Esophagus muscularis mucosa (tissue), 4 donors: Measurements from ENCODE around the gene PHOSPHO2. TPM values are rescaled to one million over a fixed set of nuclear protein-coding genes. Genes with fewer than 3 reads are reported as not detected.

Experiments
- DNase-seq: peaks from one replicate; pipeline ENCODE4 v3.0.0-alpha.2; 2017; ENCODE audit errors: extremely low spot score
- H3K27ac ChIP-seq, 4 donors: fragments of 200-600 bp; sonication (generic); replicated peaks in 1 of 4; 1 replicate in 3 of 4; 2 replicates in 1 of 4; pipeline ENCODE4 v1.5.1; 2016 to 2019; ENCODE audit warnings: mild to moderate bottlenecking in 1 of 4
- H3K27me3 ChIP-seq, 4 donors: fragments of 200-600 bp; sonication (generic); one replicate each; pipeline versions ENCODE4 v1.5.1 to v1.6.0; 2016 to 2019
- H3K36me3 ChIP-seq, 4 donors: fragments of 200-600 bp; sonication (generic); one replicate each; pipeline ENCODE4 v1.5.1; 2016 to 2019
- H3K4me1 ChIP-seq, 4 donors: fragments of 200-600 bp; sonication (generic); one replicate each; pipeline ENCODE4 v1.5.1; 2016 to 2019
- H3K4me3 ChIP-seq, 4 donors: fragments of 200-600 bp; sonication (generic); 1 replicate in 2 of 4; 2 replicates in 2 of 4; pipeline ENCODE4 v1.5.1; 2016 to 2019; ENCODE audit warnings: mild to moderate bottlenecking in 4 of 4, moderate library complexity in 1 of 4
- H3K9me3 ChIP-seq, 4 donors: fragments of 200-600 bp; sonication (generic); 1 replicate in 3 of 4; 2 replicates in 1 of 4; pipeline ENCODE4 v1.5.1; 2016 to 2019
- CTCF ChIP-seq, 3 experiments: fragments of 200-600 bp in 2 of 3; fragments of 450-650 bp in 1 of 3; sonication (generic) in 2 of 3; IDR thresholded peaks; one replicate each; pipeline ENCODE4 v1.5.1; 2017 to 2019; ENCODE audit warnings: antibody characterized with exemption in 3 of 3, mild to moderate bottlenecking in 2 of 3, moderate library complexity in 1 of 3
- EP300 ChIP-seq: sonication (generic); formaldehyde crosslinking; IDR thresholded peaks from one replicate; pipeline ENCODE4 v1.6.1; 2017; ENCODE audit warnings: antibody characterized with exemption
- POLR2A ChIP-seq: fragments of 450-650 bp; IDR thresholded peaks from one replicate; pipeline ENCODE4 v1.6.1; 2017; ENCODE audit warnings: antibody characterized with exemption, moderate library complexity, mild to moderate bottlenecking, low read depth
- POLR2AphosphoS5 ChIP-seq, 2 donors: sonication (generic); formaldehyde crosslinking; IDR thresholded peaks; one replicate each; pipeline ENCODE4 v1.6.1; 2017; ENCODE audit warnings: antibody characterized with exemption in 2 of 2
- whole genome bisulfite sequencing: methylation state at CpG from one replicate; pipeline ENCODE4 v1.1.5; 2018; 5-methylcytosine and 5-hydroxymethylcytosine counted together
- intact Hi-C: fragments of 100-400 bp; cut with DNase I; formaldehyde crosslinking; loops from one replicate; pipeline ENCODE4 v1.15.1; 2023
- total RNA-seq, 4 donors: library from RNA; depleted of rRNA; stranded (reverse); fragments of >200 nt; gene quantifications; one replicate each; pipeline versions ENCODE4 v1.1.0 to v1.2.1, GENCODE V29; 2016

PHOSPHO2 gene
- total RNA-seq, 4 donors from 2014 or later = 3.3 to 18.7 (median 6.6) TPM

- TF ChIP-seq CTCF (IDR thresholded peaks at IDR 0.05) (no peak), POLR2AphosphoS5 (IDR thresholded peaks at IDR 0.05) (no peak), POLR2A (no peak), EP300 (no peak)
- H3K36me3 ChIP-seq = no peaks in the 10 kb centered on the region
- WGBS = 83% methylated on average over 2 of the region's 2 CpGs
Measured at GRCh38 chr2:169718930-169719504, 24.7 kb downstream of the PHOSPHO2 start.

GRCh38 chr2:169721016-169721415, 26.7 kb downstream of the PHOSPHO2 start:
- Histone ChIP-seq H3K27me3 (no peaks in the 10 kb centered on the region), H3K36me3 (no peaks in the 10 kb centered on the region), H3K9me3 (no peaks in the 10 kb centered on the region), H3K27ac (no peak overlapping the region), H3K4me3 (no peak overlapping the region), H3K4me1 (peaks cover 12 to 13% (median 13%) of the 10 kb centered on the region in 4 donors)
- TF ChIP-seq CTCF (IDR thresholded peaks at IDR 0.05) (no peak), POLR2A (no peak), EP300 (no peak), POLR2AphosphoS5 (IDR thresholded peaks at IDR 0.05) (no peak)
- intact Hi-C loops = no loop called here
- no peak for DNase-seq
- WGBS = 56% methylated on average over 3 of the region's 3 CpGs

More at GRCh38 chr2:169718930-169719504, 24.7 kb downstream of the PHOSPHO2 start:
- H3K9me3 ChIP-seq = no peaks in the 10 kb centered on the region
- H3K27me3 ChIP-seq = no peaks in the 10 kb centered on the region
- no peak for DNase-seq
- intact Hi-C loops = no loop called here
- no peak overlapping the region for H3K27ac ChIP-seq
- peaks cover 22 to 31% (median 27%) of the 10 kb centered on the region in 4 donors for H3K4me1 ChIP-seq
- no peak overlapping the region for H3K4me3 ChIP-seq

- TF ChIP-seq POLR2A = no peak
- TF ChIP-seq EP300 = no peak
- TF ChIP-seq CTCF (IDR thresholded peaks at IDR 0.05) = no peak
- no peak for TF ChIP-seq POLR2AphosphoS5 (IDR thresholded peaks at IDR 0.05)
Measured at GRCh38 chr2:169727065-169727464, 32.8 kb downstream of the PHOSPHO2 start.

GRCh38 chr2:169729274-169729605, 35.0 kb downstream of the PHOSPHO2 start:
- WGBS = 100% methylated on average over 1 of the region's 1 CpG
- no peak for DNase-seq
- no peak for TF ChIP-seq CTCF (IDR thresholded peaks at IDR 0.05)
- TF ChIP-seq EP300 = no peak
- TF ChIP-seq POLR2A = no peak
- TF ChIP-seq POLR2AphosphoS5 (IDR thresholded peaks at IDR 0.05) = no peak
- no peak overlapping the region for H3K27ac ChIP-seq
- H3K4me3 ChIP-seq = no peak overlapping the region
- no peaks in the 10 kb centered on the region for H3K36me3 ChIP-seq
- intact Hi-C loops = no loop called here
- H3K27me3 ChIP-seq = peaks cover 0 to 2% (median 0%) of the 10 kb centered on the region in 4 donors
- H3K9me3 ChIP-seq = no peaks in the 10 kb centered on the region
- peaks cover 0 to 9% (median 7%) of the 10 kb centered on the region in 4 donors for H3K4me1 ChIP-seq

More at GRCh38 chr2:169727065-169727464, 32.8 kb downstream of the PHOSPHO2 start:
- H3K27me3 ChIP-seq = peaks cover 0 to 2% (median 0%) of the 10 kb centered on the region in 4 donors
- intact Hi-C loops = no loop called here
- no peaks in the 10 kb centered on the region for H3K36me3 ChIP-seq
- H3K4me1 ChIP-seq = no peaks in the 10 kb centered on the region
- no peak overlapping the region for H3K4me3 ChIP-seq
- 79% methylated on average over 5 of the region's 5 CpGs for WGBS
- no peak for DNase-seq
- H3K27ac ChIP-seq = no peak overlapping the region
- no peaks in the 10 kb centered on the region for H3K9me3 ChIP-seq

GRCh38 chr2:169732075-169732474, 37.8 kb downstream of the PHOSPHO2 start:
- peak; percentile 91 for DNase-seq
- Histone ChIP-seq H3K27ac (peak overlapping the region in 1 of 4 donors; percentile 11), H3K9me3 (no peaks in the 10 kb centered on the region), H3K27me3 (peaks cover 0 to 2% (median 0%) of the 10 kb centered on the region in 4 donors), H3K36me3 (no peaks in the 10 kb centered on the region), H3K4me3 (no peak overlapping the region), H3K4me1 (peaks cover 5 to 35% (median 32%) of the 10 kb centered on the region in 4 donors)
- intact Hi-C loops = loop anchor here (5.0 kb wide), 1 partner anchor 35 kb away; no protein-coding TSS in a partner anchor
- TF ChIP-seq CTCF (IDR thresholded peaks at IDR 0.05) (no peak), EP300 (no peak), POLR2AphosphoS5 (IDR thresholded peaks at IDR 0.05) (no peak), POLR2A (no peak)
- WGBS = 76% methylated on average over 5 of the region's 5 CpGs
